ENCODE results near the gene WDFY4. TPM values are rescaled to one million over a fixed set of nuclear protein-coding genes. Genes with fewer than 3 reads are reported as not detected.

WDFY4 gene
- total and polyA plus RNA-seq, 2 experiments from 2014 or later: not detected

DNA sequence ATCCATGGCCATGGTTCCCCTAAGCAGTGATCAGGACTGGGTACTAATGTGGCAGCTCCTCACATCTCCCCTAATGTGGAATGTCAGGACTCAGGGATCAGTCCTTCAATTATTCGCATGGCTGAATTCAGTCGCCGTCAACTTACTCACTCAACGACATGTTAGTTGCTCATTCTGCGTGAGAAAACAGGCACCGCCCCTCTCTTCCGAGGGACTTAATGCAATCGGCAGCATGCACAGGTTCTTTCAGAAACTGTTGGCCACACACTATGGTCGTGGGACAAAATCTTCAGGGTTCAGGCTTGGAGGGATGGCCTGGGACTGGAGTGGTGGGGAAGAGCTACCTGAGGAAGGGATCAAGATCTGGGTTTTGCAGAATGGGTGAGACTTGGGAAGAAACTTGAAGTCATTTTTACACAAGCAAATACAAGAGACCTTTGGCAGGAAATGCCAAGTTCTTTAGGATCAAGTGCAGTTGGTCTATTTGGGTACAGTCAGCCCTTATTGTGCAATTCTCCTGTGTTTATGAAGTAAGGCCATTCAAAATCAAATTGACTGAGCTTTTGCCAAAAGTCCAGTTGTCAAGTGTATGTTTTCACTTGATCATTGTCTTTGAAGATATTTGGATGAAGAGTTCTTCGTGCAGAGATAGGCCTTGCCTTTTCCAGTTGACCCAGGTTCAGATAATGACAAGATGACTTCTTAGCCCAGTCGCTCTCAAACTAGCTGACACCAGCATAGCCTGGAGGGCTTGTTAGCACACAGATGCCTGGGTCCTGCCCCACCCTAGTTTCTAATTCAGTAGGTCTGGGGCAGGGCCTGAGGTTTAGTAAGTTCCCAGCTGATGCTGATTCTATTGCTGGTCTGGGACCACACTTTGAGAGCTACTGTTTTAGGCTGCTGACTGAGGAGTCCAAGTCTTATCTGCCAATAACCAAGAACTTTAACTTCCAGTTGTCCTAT lies 206.5 kb downstream of the WDFY4 start:
- Histone ChIP-seq H3K27ac (no peak overlapping the region), H3F3A (ENCODE audit: insufficient read depth) (no peaks in the 10 kb centered on the region), H3K36me3 (ENCODE audit: low read depth) (no peaks in the 10 kb centered on the region), H3K9ac (no peak overlapping the region), H3K9me2 (ENCODE audit: insufficient read depth) (no peaks in the 10 kb centered on the region), H3K9me3 (ENCODE audit: low read depth) (no peaks in the 10 kb centered on the region), H4K20me1 (ENCODE audit: insufficient read depth) (no peaks in the 10 kb centered on the region), H3K79me2 (ENCODE audit: insufficient read depth) (no peaks in the 10 kb centered on the region), H2AFZ (no peak overlapping the region), H3K4me3 (no peak overlapping the region), H3K27me3 (replicated peaks; ENCODE audit: insufficient read depth) (peaks cover 32% of the 10 kb centered on the region), H3K4me1 (ENCODE audit: insufficient read depth) (no peaks in the 10 kb centered on the region), H3K4me2 (ENCODE audit: unreplicated experiment) (no peak overlapping the region)
- TF ChIP-seq EZH2 (IDR thresholded peaks at IDR 0.05; ENCODE audit: insufficient read depth, poor library complexity, severe bottlenecking) (no peak), EZH2phosphoT487 (IDR thresholded peaks at IDR 0.05; ENCODE audit: insufficient read depth, low read depth) (no peak)
- WGBS, 2 experiments (ENCODE audit: low coverage in 1 of 2, low lambda C conversion rate in 2 of 2, missing lambda C conversion rate in 2 of 2): 53% methylated on average over 11 of the region's 11 CpGs
- peak; percentile 25 for DNase-seq
- in situ Hi-C loops (cut with MboI): no loop called here

DNA sequence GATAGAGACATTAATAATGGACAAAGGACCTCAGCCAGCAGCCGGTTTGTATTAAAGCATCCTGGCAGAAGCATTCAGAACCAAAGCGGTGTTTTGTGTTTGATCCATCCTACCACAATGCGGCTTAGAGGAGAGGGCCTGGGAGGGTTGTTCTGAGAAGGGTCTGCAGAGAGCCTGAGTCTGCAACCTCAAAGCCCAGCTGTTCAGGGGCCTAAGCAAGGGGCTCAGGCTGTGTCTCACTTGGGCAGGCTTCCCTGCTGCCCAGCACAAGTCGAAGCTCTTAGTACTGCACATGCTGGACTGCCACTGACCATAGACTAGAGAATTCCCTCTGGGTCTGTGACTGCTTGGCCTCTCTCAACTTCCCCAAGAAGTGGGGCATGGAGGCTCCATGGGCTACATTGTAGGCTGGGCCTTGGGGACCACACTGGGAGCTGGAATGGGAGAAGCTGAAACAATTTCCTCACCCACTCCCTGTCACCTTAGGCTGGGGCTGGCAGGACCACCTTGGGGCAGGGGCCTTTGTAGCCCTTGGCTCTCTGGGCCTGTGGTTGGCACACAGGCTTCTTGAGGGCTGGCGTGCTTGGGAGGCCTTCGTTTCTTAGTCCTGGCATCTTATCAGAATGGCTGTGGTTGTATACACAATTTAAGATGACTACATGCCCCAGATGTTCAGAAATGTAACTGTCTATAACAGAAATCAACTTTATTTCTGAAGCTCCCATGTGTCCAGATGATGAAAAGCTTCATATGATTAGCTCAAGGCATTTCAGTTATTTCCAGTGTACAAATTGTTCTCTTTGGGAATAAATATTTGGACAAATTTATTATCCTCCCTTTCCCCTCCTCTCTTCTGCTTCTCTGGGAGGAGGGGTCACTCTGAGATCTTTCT lies 210.5 kb downstream of the WDFY4 start:
- DNase-seq: peak; percentile 13
- in situ Hi-C loops (cut with MboI): no loop called here

DNA sequence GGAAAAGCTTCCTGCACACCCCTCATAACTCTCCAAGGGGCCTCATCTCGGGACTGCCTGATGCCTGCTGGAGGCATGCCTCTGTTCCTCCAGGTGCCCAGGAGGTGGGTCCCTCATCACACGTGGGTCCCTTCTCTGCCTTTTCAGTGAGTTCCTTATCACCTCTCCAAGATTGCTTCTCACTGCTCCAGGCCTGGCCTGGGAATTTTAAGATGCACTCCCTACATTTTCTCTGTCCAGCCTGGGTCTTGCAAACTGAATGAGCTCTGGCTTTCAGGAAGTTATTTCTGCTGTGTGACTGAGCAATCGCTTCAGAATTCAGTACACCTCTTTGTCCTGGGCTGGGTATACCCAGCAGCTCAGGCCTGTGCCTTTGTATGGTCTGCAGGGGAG lies 211.1 kb downstream of the WDFY4 start:
- Histone ChIP-seq H3K79me2 (ENCODE audit: insufficient read depth) (no peaks in the 10 kb centered on the region), H3K4me2 (ENCODE audit: unreplicated experiment) (no peak overlapping the region), H4K20me1 (ENCODE audit: insufficient read depth) (no peaks in the 10 kb centered on the region), H2AFZ (no peak overlapping the region), H3F3A (ENCODE audit: insufficient read depth) (no peaks in the 10 kb centered on the region), H3K9me2 (ENCODE audit: insufficient read depth) (no peaks in the 10 kb centered on the region), H3K9me3 (ENCODE audit: low read depth) (no peaks in the 10 kb centered on the region), H3K4me3 (no peak overlapping the region), H3K9ac (no peak overlapping the region), H3K27ac (no peak overlapping the region), H3K27me3 (replicated peaks; ENCODE audit: insufficient read depth) (peaks cover 32% of the 10 kb centered on the region), H3K4me1 (ENCODE audit: insufficient read depth) (no peaks in the 10 kb centered on the region), H3K36me3 (ENCODE audit: low read depth) (no peaks in the 10 kb centered on the region)
- 29 to 31% methylated on average over 3 of the region's 3 CpGs for WGBS, 2 experiments (ENCODE audit: low coverage in 1 of 2, low lambda C conversion rate in 2 of 2, missing lambda C conversion rate in 2 of 2)
- in situ Hi-C loops (cut with MboI): no loop called here
- TF ChIP-seq EZH2phosphoT487 (IDR thresholded peaks at IDR 0.05; ENCODE audit: insufficient read depth, low read depth): no peak
- no peak for TF ChIP-seq EZH2 (IDR thresholded peaks at IDR 0.05; ENCODE audit: insufficient read depth, poor library complexity, severe bottlenecking)
- DNase-seq: no peak

More for the DNA sequence above, 210.5 kb downstream of the WDFY4 start:
- 20 to 23% methylated on average over 6 of the region's 6 CpGs for WGBS, 2 experiments (ENCODE audit: low coverage in 1 of 2, low lambda C conversion rate in 2 of 2, missing lambda C conversion rate in 2 of 2)
- no peaks in the 10 kb centered on the region for H3F3A ChIP-seq (ENCODE audit: insufficient read depth)
- no peak overlapping the region for H2AFZ ChIP-seq
- no peaks in the 10 kb centered on the region for H3K9me2 ChIP-seq (ENCODE audit: insufficient read depth)
- H3K27me3 ChIP-seq (replicated peaks; ENCODE audit: insufficient read depth): peaks cover 32% of the 10 kb centered on the region
- H3K4me2 ChIP-seq (ENCODE audit: unreplicated experiment): no peak overlapping the region
- no peaks in the 10 kb centered on the region for H4K20me1 ChIP-seq (ENCODE audit: insufficient read depth)
- TF ChIP-seq EZH2phosphoT487 (IDR thresholded peaks at IDR 0.05; ENCODE audit: insufficient read depth, low read depth) (no peak), EZH2 (IDR thresholded peaks at IDR 0.05; ENCODE audit: insufficient read depth, poor library complexity, severe bottlenecking) (no peak)
- no peak overlapping the region for H3K4me3 ChIP-seq
- H3K79me2 ChIP-seq (ENCODE audit: insufficient read depth): no peaks in the 10 kb centered on the region
- H3K9ac ChIP-seq: no peak overlapping the region
- H3K9me3 ChIP-seq (ENCODE audit: low read depth): no peaks in the 10 kb centered on the region
- H3K4me1 ChIP-seq (ENCODE audit: insufficient read depth): no peaks in the 10 kb centered on the region
- no peaks in the 10 kb centered on the region for H3K36me3 ChIP-seq (ENCODE audit: low read depth)
- H3K27ac ChIP-seq: no peak overlapping the region

DNA sequence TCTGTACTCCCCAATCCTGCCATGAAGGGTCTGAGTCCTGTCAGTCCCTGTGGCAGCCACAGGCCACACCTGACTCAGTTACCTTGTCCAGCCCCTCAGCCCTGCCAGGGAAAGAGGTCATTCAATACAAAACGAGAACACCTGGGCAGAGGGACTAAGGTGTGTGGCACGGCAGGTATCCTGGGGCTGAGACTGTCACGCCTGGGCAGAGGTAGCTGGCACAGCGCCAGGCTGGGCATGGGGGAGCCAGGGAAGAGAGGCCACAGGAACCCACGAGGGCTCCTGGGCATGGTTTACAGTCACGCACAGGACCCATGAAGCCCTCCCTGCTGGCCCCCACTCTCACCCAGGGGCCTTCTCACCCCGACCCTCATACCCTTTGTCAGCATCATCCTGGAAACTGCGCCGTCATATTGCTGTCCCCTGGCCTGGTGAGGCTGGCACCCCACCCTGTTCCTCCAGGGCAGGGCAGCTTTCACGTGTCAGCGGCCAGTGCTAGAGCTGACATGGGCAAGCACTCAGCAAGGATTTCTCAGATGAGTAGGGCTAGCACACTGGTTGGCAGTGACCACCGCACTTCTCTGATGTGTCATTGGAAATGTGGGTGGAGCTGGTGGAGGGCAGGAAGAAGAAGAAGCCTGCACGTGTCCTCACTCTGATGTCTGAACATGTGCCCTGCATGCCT lies 212.2 kb downstream of the WDFY4 start:
- H3K36me3 ChIP-seq (ENCODE audit: low read depth): no peaks in the 10 kb centered on the region
- H3K9me2 ChIP-seq (ENCODE audit: insufficient read depth): no peaks in the 10 kb centered on the region
- H3K4me2 ChIP-seq (ENCODE audit: unreplicated experiment): no peak overlapping the region
- no peaks in the 10 kb centered on the region for H4K20me1 ChIP-seq (ENCODE audit: insufficient read depth)
- H3K4me1 ChIP-seq (ENCODE audit: insufficient read depth): no peaks in the 10 kb centered on the region
- H3K4me3 ChIP-seq: no peak overlapping the region
- TF ChIP-seq EZH2 (IDR thresholded peaks at IDR 0.05; ENCODE audit: insufficient read depth, poor library complexity, severe bottlenecking) (no peak), EZH2phosphoT487 (IDR thresholded peaks at IDR 0.05; ENCODE audit: insufficient read depth, low read depth) (no peak)
- peaks cover 27% of the 10 kb centered on the region for H3K27me3 ChIP-seq (replicated peaks; ENCODE audit: insufficient read depth)
- H3K79me2 ChIP-seq (ENCODE audit: insufficient read depth): no peaks in the 10 kb centered on the region
- no peak overlapping the region for H2AFZ ChIP-seq
- no peak overlapping the region for H3K27ac ChIP-seq
- 29% methylated on average over 13 of the region's 13 CpGs for WGBS, 2 experiments (ENCODE audit: low coverage in 1 of 2, low lambda C conversion rate in 2 of 2, missing lambda C conversion rate in 2 of 2)
- H3K9ac ChIP-seq: no peak overlapping the region
- H3F3A ChIP-seq (ENCODE audit: insufficient read depth): no peaks in the 10 kb centered on the region
- peak; percentile 83 for DNase-seq
- no peaks in the 10 kb centered on the region for H3K9me3 ChIP-seq (ENCODE audit: low read depth)
- in situ Hi-C loops (cut with MboI): no loop called here
